SK-N-MC (cell line): Measurements from ENCODE around the gene PDLIM5.
A peak's percentile ranks its signal among the peaks of the same experiment; 100 is the strongest.
"Not testable (repeated sequence)": the region's sequence is repeated elsewhere in the genome, so short reads cannot be mapped to it uniquely, and the experiment has no call there.

ENCODE experiments used
- DNase-seq: peaks from one replicate; pipeline ENCODE4 v3.0.0-alpha.2; 2011; ENCODE audit warnings: low read depth, low spot score
- H3K27ac ChIP-seq: fragments of 200-600 bp; sonication (generic); 2 replicates; pipeline ENCODE4 v1.5.1; 2016; ENCODE audit warnings: mixed run types
- H3K36me3 ChIP-seq: fragments of 200-600 bp; sonication (generic); 2 replicates; pipeline ENCODE4 v1.6.1; 2017; ENCODE audit warnings: antibody characterized with exemption, low read length, mixed read lengths; ENCODE audit not compliant: insufficient read depth
- H3K4me3 ChIP-seq: fragments of 200-600 bp; sonication (generic); 2 replicates; pipeline ENCODE4 v1.5.1; 2016
- H3K9ac ChIP-seq: fragments of 200-600 bp; sonication (generic); 2 replicates; pipeline ENCODE4 v1.8.0; 2017; ENCODE audit warnings: mixed run types, mixed read lengths; ENCODE audit not compliant: insufficient read length
- H3K9me3 ChIP-seq: fragments of 200-600 bp; sonication (generic); 2 replicates; pipeline ENCODE4 v1.6.1; 2017; ENCODE audit warnings: low read depth, mild to moderate bottlenecking, antibody characterized with exemption, low read length, moderate library complexity, mixed read lengths
- EZH2 ChIP-seq: fragments of 200-600 bp; sonication (generic); IDR thresholded peaks from one replicate; pipeline ENCODE4 v1.6.1; 2017; ENCODE audit warnings: antibody characterized with exemption
- FOXP2 ChIP-seq: optimal IDR thresholded peaks from 2 replicates; pipeline ENCODE3; 2011; ENCODE audit warnings: mild to moderate bottlenecking, moderate library complexity; ENCODE audit not compliant: insufficient read depth; ENCODE audit errors: extremely low read length, control extremely low read depth
- POLR2AphosphoS5 ChIP-seq: IDR thresholded peaks from 2 replicates; pipeline ENCODE4 v1.6.1; 2012; ENCODE audit warnings: mild to moderate bottlenecking, low read depth, low read length, borderline replicate concordance

PDLIM5 gene

GRCh38 chr4:94621491-94622080 lies 169.8 kb downstream of the PDLIM5 start:
- peak; percentile 62 for DNase-seq
- no peak for TF ChIP-seq POLR2AphosphoS5
- TF ChIP-seq EZH2 = no peak
- no peak for TF ChIP-seq FOXP2
- Histone ChIP-seq H3K9me3 (no peaks in the 10 kb centered on the region), H3K27ac (no peak overlapping the region), H3K36me3 (no peaks in the 10 kb centered on the region), H3K4me3 (no peak overlapping the region), H3K9ac (peak overlapping the region; percentile 40)

GRCh38 chr4:94623126-94623911 lies 171.6 kb downstream of the PDLIM5 start:
- no peak overlapping the region for H3K27ac ChIP-seq
- no peak for DNase-seq
- no peak for TF ChIP-seq POLR2AphosphoS5
- H3K4me3 ChIP-seq = no peak overlapping the region
- H3K9me3 ChIP-seq = no peaks in the 10 kb centered on the region
- no peak overlapping the region for H3K9ac ChIP-seq
- no peaks in the 10 kb centered on the region for H3K36me3 ChIP-seq

- no peak for TF ChIP-seq POLR2AphosphoS5
- no peak for TF ChIP-seq FOXP2
- TF ChIP-seq EZH2 = no peak
- no peak overlapping the region for H3K27ac ChIP-seq
- H3K9me3 ChIP-seq = no peaks in the 10 kb centered on the region
- H3K36me3 ChIP-seq = no peaks in the 10 kb centered on the region
- no peak for DNase-seq
- H3K4me3 ChIP-seq = no peak overlapping the region
- no peak overlapping the region for H3K9ac ChIP-seq
These were observed 175.2 kb downstream of the PDLIM5 start for GRCh38 chr4:94626942-94627341.

- H3K36me3 ChIP-seq, H3K4me3 ChIP-seq, H3K9ac ChIP-seq, H3K9me3 ChIP-seq, DNase-seq, H3K27ac ChIP-seq: not testable (repeated sequence)
These were observed 177.3 kb downstream of the PDLIM5 start for GRCh38 chr4:94629058-94629457.

- TF ChIP-seq FOXP2 (no peak), POLR2AphosphoS5 (no peak), EZH2 (no peak)
- DNase-seq = no peak
- H3K9me3 ChIP-seq = no peaks in the 10 kb centered on the region
- no peak overlapping the region for H3K4me3 ChIP-seq
- H3K36me3 ChIP-seq = no peaks in the 10 kb centered on the region
- H3K27ac ChIP-seq = no peak overlapping the region
- no peak overlapping the region for H3K9ac ChIP-seq
These were observed 178.1 kb downstream of the PDLIM5 start for GRCh38 chr4:94629837-94630236.

GRCh38 chr4:94634271-94634670 lies 182.5 kb downstream of the PDLIM5 start:
- Histone ChIP-seq H3K27ac (peak overlapping the region; percentile 63), H3K36me3 (no peaks in the 10 kb centered on the region), H3K9ac (no peak overlapping the region), H3K4me3 (peak overlapping the region; percentile 46), H3K9me3 (no peaks in the 10 kb centered on the region)
- TF ChIP-seq POLR2AphosphoS5 (no peak; the same call in 1 of the 2 replicates), FOXP2 (no peak), EZH2 (no peak)
- peak; percentile 86 for DNase-seq

GRCh38 chr4:94635177-94635576 lies 183.4 kb downstream of the PDLIM5 start:
- Histone ChIP-seq H3K9me3 (no peaks in the 10 kb centered on the region), H3K9ac (no peak overlapping the region), H3K4me3 (peak overlapping the region; percentile 46; the same call in 1 of the 2 replicates), H3K36me3 (no peaks in the 10 kb centered on the region), H3K27ac (peak overlapping the region; percentile 63)
- TF ChIP-seq EZH2 (no peak), FOXP2 (no peak), POLR2AphosphoS5 (no peak)
- DNase-seq = peak; percentile 53

- no peak for TF ChIP-seq POLR2AphosphoS5
- no peak for TF ChIP-seq EZH2
- TF ChIP-seq FOXP2 = no peak
- H3K36me3 ChIP-seq = no peaks in the 10 kb centered on the region
- H3K27ac ChIP-seq = no peak overlapping the region
- DNase-seq = no peak
- no peaks in the 10 kb centered on the region for H3K9me3 ChIP-seq
- no peak overlapping the region for H3K9ac ChIP-seq
- no peak overlapping the region for H3K4me3 ChIP-seq
These were observed 184.3 kb downstream of the PDLIM5 start for GRCh38 chr4:94636004-94636403.

GRCh38 chr4:94639298-94639697 lies 187.6 kb downstream of the PDLIM5 start:
- DNase-seq = no peak
- Histone ChIP-seq H3K27ac (no peak overlapping the region), H3K9ac (no peak overlapping the region), H3K9me3 (no peaks in the 10 kb centered on the region), H3K4me3 (no peak overlapping the region), H3K36me3 (0 out of 2 replicates have a peak, but pooled peaks cover 8% of the 10 kb centered on the region)
- TF ChIP-seq POLR2AphosphoS5 (no peak), FOXP2 (no peak), EZH2 (no peak)
